ENCODE data around the gene SINHCAF. TPM values are rescaled to one million over a fixed set of nuclear protein-coding genes. Genes with fewer than 3 reads are reported as not detected.

Gene SINHCAF
- total and polyA plus RNA-seq, 9 of the 15 experiments (the other 6 are each of a cell fraction or from before 2014, with no cell fraction given): 73.2 to 185 (median 110) TPM

- TF ChIP-seq CEBPG (CRISPR knock-in tag; IDR thresholded peaks at IDR 0.05) (no peak), CEBPG (tag; conservative IDR thresholded peaks at IDR 0.05 in 1 of 2, IDR thresholded peaks at IDR 0.05 in 1 of 2) (peak; percentile 17 to 75; a peak in 2 of 4 replicates), PATZ1 (CRISPR knock-in tag; IDR thresholded peaks at IDR 0.05; ENCODE audit: borderline replicate concordance) (no peak)
Measured at GRCh38 chr12:31248815-31249214, 77.1 kb downstream of the SINHCAF start (continued).

- Histone ChIP-seq H3K27ac (ENCODE audit: extremely low read depth, low read depth, low read length) (no peak overlapping the region), H3K4me1 (replicated peaks in 1 of 2; ENCODE audit: control insufficient read depth in 2 of 2, insufficient read depth in 2 of 2, low read length in 2 of 2) (peaks cover 0 to 5% of the 10 kb centered on the region in 2 experiments; a peak in 1 of 5 replicates), H3K4me2 (ENCODE audit: insufficient read depth, low read length) (no peak overlapping the region), H3K9ac (ENCODE audit: insufficient read depth in 1 of 2, low read depth in 2 of 2, low read length in 2 of 2) (no peak overlapping the region), H3K9me3 (replicated peaks; ENCODE audit: control insufficient read depth, insufficient read depth, low read depth, low read length) (no peaks in the 10 kb centered on the region), H3K79me2 (ENCODE audit: control insufficient read depth, insufficient read depth, low read length) (no peaks in the 10 kb centered on the region), H4K20me1 (replicated peaks; ENCODE audit: control insufficient read depth, insufficient read depth, low read length) (no peaks in the 10 kb centered on the region), H3K27me3 (ENCODE audit: control insufficient read depth in 2 of 2, insufficient read depth in 2 of 2, low read length in 2 of 2) (peaks cover 11 to 18% of the 10 kb centered on the region in 2 experiments; a peak in 4 of 5 replicates), H2AFZ (ENCODE audit: low read depth, low read length) (no peak overlapping the region), H3K9me1 (ENCODE audit: control insufficient read depth, insufficient read depth, low read length) (no peaks in the 10 kb centered on the region), H3K4me3 (no peak overlapping the region), H3K36me3 (ENCODE audit: control insufficient read depth, insufficient read depth, low read length) (no peaks in the 10 kb centered on the region)
- no peak for TF ChIP-seq MTA2 (IDR thresholded peaks at IDR 0.05; ENCODE audit: low read depth)
- no peak for ATAC-seq
- FAIRE-seq: no peak
- ChIA-PET CTCF (ENCODE audit: low intra/inter-chr PET ratio) (no interaction called here), POLR2A (no interaction called here)
- intact Hi-C loops (cut with micrococcal nuclease) (no loop called here), in situ Hi-C loops (cut with MboI) (loop anchor here (5.0 to 25.0 kb wide), 2 partner anchors 384 to 1711 kb away; no protein-coding TSS in a partner anchor)
- DNase-seq (ENCODE audit: extremely low read depth in 1 of 4, low spot score in 3 of 4): no peak
- BruUV-seq (replicated peaks): no TSS peak
- WGBS (ENCODE audit: insufficient coverage, low coverage, missing lambda C conversion rate): 2% methylated on average over 6 of the region's 6 CpGs
Measured at GRCh38 chr12:31248337-31248736, 77.6 kb downstream of the SINHCAF start.

Data from K562 (cell line).